ENCODE results near the gene NKIRAS2. TPM values are rescaled to one million over a fixed set of nuclear protein-coding genes. Genes with fewer than 3 reads are reported as not detected.

The NKIRAS2 gene
- total RNA-seq, 1 donor from 2014 or later = 60.2 TPM

GRCh38 chr17:42052346-42052877 is 32.5 kb downstream of the NKIRAS2 start:
- peaks cover 52% of the 10 kb centered on the region for H3K27me3 Mint-ChIP-seq (ENCODE audit: low read depth)
- peak overlapping the region; percentile 11 for H3K4me3 Mint-ChIP-seq
- H3K9me3 Mint-ChIP-seq = no peaks in the 10 kb centered on the region
- no peak for TF ChIP-seq CTCF (conservative IDR thresholded peaks at IDR 0.05)
- no peak for DNase-seq (ENCODE audit: low read depth, low spot score)
- no peak overlapping the region for H3K27ac Mint-ChIP-seq (ENCODE audit: unreplicated experiment)
- H3K36me3 Mint-ChIP-seq (ENCODE audit: low read depth) = no peaks in the 10 kb centered on the region
- H3K4me1 Mint-ChIP-seq = peaks cover 27% of the 10 kb centered on the region

- Mint-ChIP-seq H3K4me1 (peaks cover 26% of the 10 kb centered on the region), H3K36me3 (ENCODE audit: low read depth) (no peaks in the 10 kb centered on the region), H3K27me3 (ENCODE audit: low read depth) (peaks cover 52% of the 10 kb centered on the region), H3K4me3 (no peak overlapping the region), H3K27ac (ENCODE audit: unreplicated experiment) (no peak overlapping the region), H3K9me3 (no peaks in the 10 kb centered on the region)
- DNase-seq (ENCODE audit: low read depth, low spot score) = no peak
- no peak for TF ChIP-seq CTCF (conservative IDR thresholded peaks at IDR 0.05)
Observed at GRCh38 chr17:42053731-42054500, 34.0 kb downstream of the NKIRAS2 start.

- DNase-seq (ENCODE audit: low read depth, low spot score) = no peak
- H3K4me3 Mint-ChIP-seq = no peak overlapping the region
- peaks cover 16% of the 10 kb centered on the region for H3K4me1 Mint-ChIP-seq
- TF ChIP-seq CTCF (conservative IDR thresholded peaks at IDR 0.05) = no peak
- no peaks in the 10 kb centered on the region for H3K36me3 Mint-ChIP-seq (ENCODE audit: low read depth)
- H3K27ac Mint-ChIP-seq (ENCODE audit: unreplicated experiment) = no peak overlapping the region
- no peaks in the 10 kb centered on the region for H3K9me3 Mint-ChIP-seq
- peaks cover 50% of the 10 kb centered on the region for H3K27me3 Mint-ChIP-seq (ENCODE audit: low read depth)
Observed at GRCh38 chr17:42055027-42055426, 35.1 kb downstream of the NKIRAS2 start.

- no peak for DNase-seq (ENCODE audit: low read depth, low spot score)
- Mint-ChIP-seq H3K4me3 (no peak overlapping the region), H3K36me3 (ENCODE audit: low read depth) (no peaks in the 10 kb centered on the region)
Observed at GRCh38 chr17:42055496-42055895, 35.6 kb downstream of the NKIRAS2 start.

GRCh38 chr17:42056635-42057034 is 36.7 kb downstream of the NKIRAS2 start:
- Mint-ChIP-seq H3K27ac (ENCODE audit: unreplicated experiment) (no peak overlapping the region), H3K9me3 (no peaks in the 10 kb centered on the region), H3K36me3 (ENCODE audit: low read depth) (no peaks in the 10 kb centered on the region), H3K4me3 (no peak overlapping the region), H3K4me1 (peaks cover 11% of the 10 kb centered on the region), H3K27me3 (ENCODE audit: low read depth) (peaks cover 40% of the 10 kb centered on the region)
- no peak for TF ChIP-seq CTCF (conservative IDR thresholded peaks at IDR 0.05)
- DNase-seq (ENCODE audit: low read depth, low spot score) = no peak

More at GRCh38 chr17:42055496-42055895, 35.6 kb downstream of the NKIRAS2 start:
- TF ChIP-seq CTCF (conservative IDR thresholded peaks at IDR 0.05) = no peak
- H3K27me3 Mint-ChIP-seq (ENCODE audit: low read depth) = peaks cover 50% of the 10 kb centered on the region
- no peaks in the 10 kb centered on the region for H3K9me3 Mint-ChIP-seq
- peaks cover 16% of the 10 kb centered on the region for H3K4me1 Mint-ChIP-seq
- no peak overlapping the region for H3K27ac Mint-ChIP-seq (ENCODE audit: unreplicated experiment)

All from neural crest cell (in vitro differentiated cells).